T-helper 1 cell treated with Interleukin-12 subunit alpha and Interleukin-12 subunit beta and Interleukin-4 antibody, amounts not matched to agents 30 ng/mL and 1 ng/mL, for 36 hours (primary cell): ENCODE data around the gene NCEH1. TPM values are rescaled to one million over a fixed set of nuclear protein-coding genes. Genes with fewer than 3 reads are reported as not detected.
"Not testable (repeated sequence)": the region's sequence is repeated elsewhere in the genome, so short reads cannot be mapped to it uniquely, and the experiment has no call there.

ENCODE experiments used
- intact Hi-C: fragments of 100-400 bp; cut with micrococcal nuclease; formaldehyde crosslinking; loops from one replicate; pipeline ENCODE4 v1.15.1; 2024
- total RNA-seq: library from RNA; stranded (reverse); gene quantifications from 2 replicates; pipeline ENCODE4 v1.2.3, GENCODE V29; 2022

The NCEH1 gene
- total RNA-seq, 1 donor from 2014 or later: 8.8 TPM

GRCh38 chr3:172679599-172679998, 31.3 kb downstream of the NCEH1 start:
- intact Hi-C loops: loop anchor here (10.0 kb wide), 1 partner anchor 365 kb away; no protein-coding TSS in a partner anchor

- intact Hi-C loops: loop anchor here (10.0 kb wide), 1 partner anchor 367 kb away; no protein-coding TSS in a partner anchor
Observed at GRCh38 chr3:172678068-172678467, 32.8 kb downstream of the NCEH1 start.

GRCh38 chr3:172676196-172676922, 34.5 kb downstream of the NCEH1 start:
- intact Hi-C loops: loop anchor here (10.0 kb wide), 1 partner anchor 368 kb away; no protein-coding TSS in a partner anchor

GRCh38 chr3:172675441-172676193, 35.2 kb downstream of the NCEH1 start:
- intact Hi-C loops: loop anchor here (1.0 to 10.0 kb wide), 3 partner anchors 8 to 369 kb away; no protein-coding TSS in a partner anchor

GRCh38 chr3:172673210-172673679, 37.6 kb downstream of the NCEH1 start:
- intact Hi-C loops: loop anchor here (1.0 to 10.0 kb wide), 3 partner anchors 38 to 372 kb away; partner anchors contain the start of genes ECT2 and NCEH1

- intact Hi-C loops: no loop called here
Observed at GRCh38 chr3:172669021-172669420, 41.8 kb downstream of the NCEH1 start.

GRCh38 chr3:172666873-172667694, 43.8 kb downstream of the NCEH1 start:
- intact Hi-C loops: loop anchor here (1.0 to 2.0 kb wide), 16 partner anchors 8 to 1706 kb away; partner anchors contain the start of genes FNDC3B, PLD1 and TNFSF10

- intact Hi-C loops: loop anchor here (1.0 to 2.0 kb wide), 10 partner anchors 43 to 1020 kb away; partner anchors contain the start of gene FNDC3B
Observed at GRCh38 chr3:172666181-172666872, 44.5 kb downstream of the NCEH1 start.

GRCh38 chr3:172665510-172665909, 45.4 kb downstream of the NCEH1 start:
- intact Hi-C loops: not testable (repeated sequence)

- intact Hi-C loops: not testable (repeated sequence)
Observed at GRCh38 chr3:172660421-172660820, 50.4 kb downstream of the NCEH1 start.

- intact Hi-C loops: loop anchor here (2.0 kb wide), 1 partner anchor 27 kb away; no protein-coding TSS in a partner anchor
Observed at GRCh38 chr3:172659246-172660002, 51.4 kb downstream of the NCEH1 start.

- intact Hi-C loops: loop anchor here (2.0 kb wide), 1 partner anchor 26 kb away; no protein-coding TSS in a partner anchor
Observed at GRCh38 chr3:172658344-172659245, 52.3 kb downstream of the NCEH1 start.

GRCh38 chr3:172656602-172657001, 54.3 kb downstream of the NCEH1 start:
- intact Hi-C loops: no loop called here

- intact Hi-C loops: no loop called here
Observed at GRCh38 chr3:172655388-172655787, 55.5 kb downstream of the NCEH1 start.

GRCh38 chr3:172654470-172654869, 56.4 kb downstream of the NCEH1 start:
- intact Hi-C loops: no loop called here

- intact Hi-C loops: no loop called here
Observed at GRCh38 chr3:172653004-172653572, 57.8 kb downstream of the NCEH1 start.

- intact Hi-C loops: no loop called here
Observed at GRCh38 chr3:172651936-172652625, 58.8 kb downstream of the NCEH1 start.
